ENCODE measurements around the gene EPHB2.

EPHB2 gene

GRCh38 chr1:22769932-22770331 lies 59.3 kb downstream of the EPHB2 start:
- in situ Hi-C loops (cut with MboI; ENCODE audit: low pct_unique_long_range_greater_than_20kb, low sequenced_read_pairs) = no loop called here
- DNase-seq = no peak

GRCh38 chr1:22772014-22772413 lies 61.4 kb downstream of the EPHB2 start:
- no peak for DNase-seq
- in situ Hi-C loops (cut with MboI; ENCODE audit: low pct_unique_long_range_greater_than_20kb, low sequenced_read_pairs) = no loop called here

GRCh38 chr1:22773981-22774832 lies 63.6 kb downstream of the EPHB2 start:
- DNase-seq = no peak
- in situ Hi-C loops (cut with MboI; ENCODE audit: low pct_unique_long_range_greater_than_20kb, low sequenced_read_pairs) = no loop called here

GRCh38 chr1:22774833-22775182 lies 64.2 kb downstream of the EPHB2 start:
- DNase-seq = no peak
- in situ Hi-C loops (cut with MboI; ENCODE audit: low pct_unique_long_range_greater_than_20kb, low sequenced_read_pairs) = no loop called here

GRCh38 chr1:22775478-22775877 lies 64.8 kb downstream of the EPHB2 start:
- in situ Hi-C loops (cut with MboI; ENCODE audit: low pct_unique_long_range_greater_than_20kb, low sequenced_read_pairs) = no loop called here
- DNase-seq = no peak

GRCh38 chr1:22776035-22776613 lies 65.5 kb downstream of the EPHB2 start:
- DNase-seq = peak; percentile 52

GRCh38 chr1:22777388-22778057 lies 66.9 kb downstream of the EPHB2 start:
- DNase-seq = no peak
- in situ Hi-C loops (cut with MboI; ENCODE audit: low pct_unique_long_range_greater_than_20kb, low sequenced_read_pairs) = no loop called here

More at GRCh38 chr1:22776035-22776613, 65.5 kb downstream of the EPHB2 start:
- in situ Hi-C loops (cut with MboI; ENCODE audit: low pct_unique_long_range_greater_than_20kb, low sequenced_read_pairs) = no loop called here

- in situ Hi-C loops (cut with MboI; ENCODE audit: low pct_unique_long_range_greater_than_20kb, low sequenced_read_pairs) = no loop called here
Observed at GRCh38 chr1:22778408-22778807, 67.8 kb downstream of the EPHB2 start.

GRCh38 chr1:22778862-22779520 lies 68.4 kb downstream of the EPHB2 start:
- in situ Hi-C loops (cut with MboI; ENCODE audit: low pct_unique_long_range_greater_than_20kb, low sequenced_read_pairs) = no loop called here
- no peak for DNase-seq

More at GRCh38 chr1:22778408-22778807, 67.8 kb downstream of the EPHB2 start:
- DNase-seq = no peak

- DNase-seq = no peak
- in situ Hi-C loops (cut with MboI; ENCODE audit: low pct_unique_long_range_greater_than_20kb, low sequenced_read_pairs) = no loop called here
Observed at GRCh38 chr1:22780696-22781095, 70.1 kb downstream of the EPHB2 start.

GRCh38 chr1:22781483-22781882 lies 70.8 kb downstream of the EPHB2 start:
- DNase-seq = no peak
- in situ Hi-C loops (cut with MboI; ENCODE audit: low pct_unique_long_range_greater_than_20kb, low sequenced_read_pairs) = no loop called here

- no peak for DNase-seq
- in situ Hi-C loops (cut with MboI; ENCODE audit: low pct_unique_long_range_greater_than_20kb, low sequenced_read_pairs) = no loop called here
Observed at GRCh38 chr1:22782406-22782805, 71.8 kb downstream of the EPHB2 start.

- no peak for DNase-seq
- in situ Hi-C loops (cut with MboI; ENCODE audit: low pct_unique_long_range_greater_than_20kb, low sequenced_read_pairs) = no loop called here
Observed at GRCh38 chr1:22784317-22784716, 73.7 kb downstream of the EPHB2 start.

- in situ Hi-C loops (cut with MboI; ENCODE audit: low pct_unique_long_range_greater_than_20kb, low sequenced_read_pairs) = no loop called here
- DNase-seq = no peak
Observed at GRCh38 chr1:22784737-22785136, 74.1 kb downstream of the EPHB2 start.

GRCh38 chr1:22786101-22786500 lies 75.5 kb downstream of the EPHB2 start:
- in situ Hi-C loops (cut with MboI; ENCODE audit: low pct_unique_long_range_greater_than_20kb, low sequenced_read_pairs) = no loop called here
- DNase-seq = no peak

GRCh38 chr1:22786719-22787489 lies 76.3 kb downstream of the EPHB2 start:
- in situ Hi-C loops (cut with MboI; ENCODE audit: low pct_unique_long_range_greater_than_20kb, low sequenced_read_pairs) = no loop called here
- no peak for DNase-seq

- in situ Hi-C loops (cut with MboI; ENCODE audit: low pct_unique_long_range_greater_than_20kb, low sequenced_read_pairs) = no loop called here
- DNase-seq = no peak
Observed at GRCh38 chr1:22787636-22788035, 77.0 kb downstream of the EPHB2 start.

- DNase-seq = no peak
- in situ Hi-C loops (cut with MboI; ENCODE audit: low pct_unique_long_range_greater_than_20kb, low sequenced_read_pairs) = no loop called here
Observed at GRCh38 chr1:22788254-22788661, 77.6 kb downstream of the EPHB2 start.

- DNase-seq = no peak
Observed at GRCh38 chr1:22789356-22789994, 78.8 kb downstream of the EPHB2 start.

More at GRCh38 chr1:22789356-22789994, 78.8 kb downstream of the EPHB2 start:
- in situ Hi-C loops (cut with MboI; ENCODE audit: low pct_unique_long_range_greater_than_20kb, low sequenced_read_pairs) = no loop called here
